ENCODE measurements around the gene GNPAT. TPM values are rescaled to one million over a fixed set of nuclear protein-coding genes. Genes with fewer than 3 reads are reported as not detected.

Gene GNPAT
- total RNA-seq, 1 experiment from 2014 or later: 32.8 TPM

- no peak for TF ChIP-seq KAT7 (CRISPR knock-in tag; IDR thresholded peaks at IDR 0.05; ENCODE audit: borderline replicate concordance)
- TF ChIP-seq TCF7 (CRISPR knock-in tag; IDR thresholded peaks at IDR 0.05; ENCODE audit: low read depth): no peak
- TF ChIP-seq EMX1 (CRISPR knock-in tag; IDR thresholded peaks at IDR 0.05): no peak
- no peak for TF ChIP-seq GABPB1 (CRISPR knock-in tag; IDR thresholded peaks at IDR 0.05)
- no peak for TF ChIP-seq MLX (CRISPR knock-in tag; IDR thresholded peaks at IDR 0.05)
- TF ChIP-seq, protein P1, sequence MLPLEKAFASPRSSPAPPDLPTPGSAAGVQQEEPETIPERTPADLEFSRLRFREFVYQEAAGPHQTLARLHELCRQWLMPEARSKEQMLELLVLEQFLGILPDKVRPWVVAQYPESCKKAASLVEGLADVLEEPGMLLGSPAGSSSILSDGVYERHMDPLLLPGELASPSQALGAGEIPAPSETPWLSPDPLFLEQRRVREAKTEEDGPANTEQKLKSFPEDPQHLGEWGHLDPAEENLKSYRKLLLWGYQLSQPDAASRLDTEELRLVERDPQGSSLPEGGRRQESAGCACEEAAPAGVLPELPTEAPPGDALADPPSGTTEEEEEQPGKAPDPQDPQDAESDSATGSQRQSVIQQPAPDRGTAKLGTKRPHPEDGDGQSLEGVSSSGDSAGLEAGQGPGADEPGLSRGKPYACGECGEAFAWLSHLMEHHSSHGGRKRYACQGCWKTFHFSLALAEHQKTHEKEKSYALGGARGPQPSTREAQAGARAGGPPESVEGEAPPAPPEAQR (CRISPR knock-in tag; IDR thresholded peaks at IDR 0.05): no peak
- TF ChIP-seq ZNF532 (CRISPR knock-in tag; IDR thresholded peaks at IDR 0.05; ENCODE audit: borderline replicate concordance): no peak
- TF ChIP-seq, protein P2, sequence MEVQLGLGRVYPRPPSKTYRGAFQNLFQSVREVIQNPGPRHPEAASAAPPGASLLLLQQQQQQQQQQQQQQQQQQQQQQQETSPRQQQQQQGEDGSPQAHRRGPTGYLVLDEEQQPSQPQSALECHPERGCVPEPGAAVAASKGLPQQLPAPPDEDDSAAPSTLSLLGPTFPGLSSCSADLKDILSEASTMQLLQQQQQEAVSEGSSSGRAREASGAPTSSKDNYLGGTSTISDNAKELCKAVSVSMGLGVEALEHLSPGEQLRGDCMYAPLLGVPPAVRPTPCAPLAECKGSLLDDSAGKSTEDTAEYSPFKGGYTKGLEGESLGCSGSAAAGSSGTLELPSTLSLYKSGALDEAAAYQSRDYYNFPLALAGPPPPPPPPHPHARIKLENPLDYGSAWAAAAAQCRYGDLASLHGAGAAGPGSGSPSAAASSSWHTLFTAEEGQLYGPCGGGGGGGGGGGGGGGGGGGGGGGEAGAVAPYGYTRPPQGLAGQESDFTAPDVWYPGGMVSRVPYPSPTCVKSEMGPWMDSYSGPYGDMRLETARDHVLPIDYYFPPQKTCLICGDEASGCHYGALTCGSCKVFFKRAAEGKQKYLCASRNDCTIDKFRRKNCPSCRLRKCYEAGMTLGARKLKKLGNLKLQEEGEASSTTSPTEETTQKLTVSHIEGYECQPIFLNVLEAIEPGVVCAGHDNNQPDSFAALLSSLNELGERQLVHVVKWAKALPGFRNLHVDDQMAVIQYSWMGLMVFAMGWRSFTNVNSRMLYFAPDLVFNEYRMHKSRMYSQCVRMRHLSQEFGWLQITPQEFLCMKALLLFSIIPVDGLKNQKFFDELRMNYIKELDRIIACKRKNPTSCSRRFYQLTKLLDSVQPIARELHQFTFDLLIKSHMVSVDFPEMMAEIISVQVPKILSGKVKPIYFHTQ (CRISPR knock-in tag; IDR thresholded peaks at IDR 0.05): no peak
- TF ChIP-seq RELA (CRISPR knock-in tag; IDR thresholded peaks at IDR 0.05; ENCODE audit: borderline replicate concordance): no peak
- TF ChIP-seq, protein P3, sequence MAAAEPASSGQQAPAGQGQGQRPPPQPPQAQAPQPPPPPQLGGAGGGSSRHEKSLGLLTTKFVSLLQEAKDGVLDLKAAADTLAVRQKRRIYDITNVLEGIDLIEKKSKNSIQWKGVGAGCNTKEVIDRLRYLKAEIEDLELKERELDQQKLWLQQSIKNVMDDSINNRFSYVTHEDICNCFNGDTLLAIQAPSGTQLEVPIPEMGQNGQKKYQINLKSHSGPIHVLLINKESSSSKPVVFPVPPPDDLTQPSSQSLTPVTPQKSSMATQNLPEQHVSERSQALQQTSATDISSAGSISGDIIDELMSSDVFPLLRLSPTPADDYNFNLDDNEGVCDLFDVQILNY (CRISPR knock-in tag; IDR thresholded peaks at IDR 0.05): no peak
- no peak for TF ChIP-seq ZNF671 (CRISPR knock-in tag; IDR thresholded peaks at IDR 0.05)
These were observed 25.9 kb upstream of the GNPAT start (continued) for GRCh38 chr1:231214918-231215680.

DNA sequence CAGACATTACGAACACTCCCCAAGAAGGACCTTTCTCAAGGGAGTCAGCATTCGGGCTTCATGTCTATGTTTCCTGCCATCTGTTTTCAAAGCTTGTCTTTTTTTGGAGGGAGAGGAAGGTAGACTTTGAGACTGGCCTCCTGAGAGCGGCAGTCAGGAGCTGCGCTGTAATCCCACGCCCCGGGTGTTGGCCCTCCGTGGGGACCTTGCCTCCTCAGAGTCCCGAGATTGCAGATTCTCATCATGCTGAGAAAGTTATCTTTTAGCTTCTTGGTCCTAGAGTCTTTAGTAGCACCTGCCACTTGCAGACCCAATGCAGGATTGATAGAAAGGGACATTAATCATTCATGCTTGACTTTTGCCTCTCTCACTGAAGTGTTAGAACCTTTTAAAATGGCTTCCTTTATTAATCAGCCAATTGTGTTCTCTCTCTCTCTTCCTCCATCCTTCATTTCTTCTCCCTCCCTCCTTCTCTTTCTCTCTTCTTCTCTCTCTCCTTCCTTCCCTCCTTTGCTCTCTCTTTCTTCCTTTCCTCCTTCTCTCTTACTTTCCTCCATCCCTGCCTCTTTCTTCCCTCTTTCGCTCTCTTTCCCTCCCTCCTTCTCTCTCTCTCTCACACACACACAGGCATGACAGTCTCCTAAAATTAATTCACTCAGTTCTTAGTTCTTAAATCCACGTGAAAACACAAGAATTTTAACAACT, 25.2 kb upstream of the GNPAT start:
- CTCF ChIA-PET: interaction anchor here (1.0 kb wide), 1 partner anchor 45 kb away, joined by 3 read pairs; no protein-coding TSS in a partner anchor
- no peaks in the 10 kb centered on the region for H3K36me3 Mint-ChIP-seq
- DNase-seq (ENCODE audit: low spot score) (no peak), ATAC-seq (no peak)
- H3K27ac Mint-ChIP-seq: no peak overlapping the region
- H3K4me1 Mint-ChIP-seq: peaks cover 20% of the 10 kb centered on the region
- H3K9me3 Mint-ChIP-seq: no peaks in the 10 kb centered on the region
- peaks cover 93% of the 10 kb centered on the region for H3K27me3 Mint-ChIP-seq (ENCODE audit: low read depth)
- POLR2A ChIA-PET: no interaction called here
- H3K4me3 Mint-ChIP-seq: no peak overlapping the region
- TF ChIP-seq, protein P4, sequence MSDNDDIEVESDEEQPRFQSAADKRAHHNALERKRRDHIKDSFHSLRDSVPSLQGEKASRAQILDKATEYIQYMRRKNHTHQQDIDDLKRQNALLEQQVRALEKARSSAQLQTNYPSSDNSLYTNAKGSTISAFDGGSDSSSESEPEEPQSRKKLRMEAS (CRISPR knock-in tag; IDR thresholded peaks at IDR 0.05): no peak
- no peak for TF ChIP-seq TEAD4 (CRISPR knock-in tag; IDR thresholded peaks at IDR 0.05)
- TF ChIP-seq HMGA2 (CRISPR knock-in tag; IDR thresholded peaks at IDR 0.05): no peak
- TF ChIP-seq ZNF512 (CRISPR knock-in tag; IDR thresholded peaks at IDR 0.05; ENCODE audit: borderline replicate concordance): no peak
- TF ChIP-seq ZNF423 (CRISPR knock-in tag; IDR thresholded peaks at IDR 0.05): no peak
- TF ChIP-seq, protein P1 (CRISPR knock-in tag; IDR thresholded peaks at IDR 0.05): no peak
- TF ChIP-seq, protein P5, sequence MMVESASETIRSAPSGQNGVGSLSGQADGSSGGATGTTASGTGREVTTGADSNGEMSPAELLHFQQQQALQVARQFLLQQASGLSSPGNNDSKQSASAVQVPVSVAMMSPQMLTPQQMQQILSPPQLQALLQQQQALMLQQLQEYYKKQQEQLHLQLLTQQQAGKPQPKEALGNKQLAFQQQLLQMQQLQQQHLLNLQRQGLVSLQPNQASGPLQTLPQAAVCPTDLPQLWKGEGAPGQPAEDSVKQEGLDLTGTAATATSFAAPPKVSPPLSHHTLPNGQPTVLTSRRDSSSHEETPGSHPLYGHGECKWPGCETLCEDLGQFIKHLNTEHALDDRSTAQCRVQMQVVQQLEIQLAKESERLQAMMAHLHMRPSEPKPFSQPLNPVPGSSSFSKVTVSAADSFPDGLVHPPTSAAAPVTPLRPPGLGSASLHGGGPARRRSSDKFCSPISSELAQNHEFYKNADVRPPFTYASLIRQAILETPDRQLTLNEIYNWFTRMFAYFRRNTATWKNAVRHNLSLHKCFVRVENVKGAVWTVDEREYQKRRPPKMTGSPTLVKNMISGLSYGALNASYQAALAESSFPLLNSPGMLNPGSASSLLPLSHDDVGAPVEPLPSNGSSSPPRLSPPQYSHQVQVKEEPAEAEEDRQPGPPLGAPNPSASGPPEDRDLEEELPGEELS (CRISPR knock-in tag; IDR thresholded peaks at IDR 0.05): no peak
- no peak for TF ChIP-seq NFYB (CRISPR knock-in tag; conservative IDR thresholded peaks at IDR 0.05; ENCODE audit: low read depth)
